ENCODE measurements around the gene TPM1. TPM values are rescaled to one million over a fixed set of nuclear protein-coding genes. Genes with fewer than 3 reads are reported as not detected.

Gene TPM1
- total RNA-seq, 1 experiment from 2014 or later, result 678 TPM

GRCh38 chr15:63075015-63075983, 32.8 kb downstream of the TPM1 start:
- DNase-seq (ENCODE audit: low spot score), result no peak

GRCh38 chr15:63075984-63076713, 33.6 kb downstream of the TPM1 start:
- DNase-seq (ENCODE audit: low spot score), result no peak

- DNase-seq (ENCODE audit: low spot score), result no peak
Measured at GRCh38 chr15:63076714-63077046, 34.1 kb downstream of the TPM1 start.

GRCh38 chr15:63077952-63078351, 35.4 kb downstream of the TPM1 start:
- no peak for DNase-seq (ENCODE audit: low spot score)

GRCh38 chr15:63079947-63080626, 37.5 kb downstream of the TPM1 start:
- peak; percentile 62 for DNase-seq (ENCODE audit: low spot score)

GRCh38 chr15:63080634-63081250, 38.2 kb downstream of the TPM1 start:
- DNase-seq (ENCODE audit: low spot score), result no peak

- DNase-seq (ENCODE audit: low spot score), result no peak
Measured at GRCh38 chr15:63082366-63082765, 39.8 kb downstream of the TPM1 start.

- no peak for DNase-seq (ENCODE audit: low spot score)
Measured at GRCh38 chr15:63083044-63083443, 40.5 kb downstream of the TPM1 start.

- DNase-seq (ENCODE audit: low spot score), result no peak
Measured at GRCh38 chr15:63083541-63083940, 41.0 kb downstream of the TPM1 start.

- no peak for DNase-seq (ENCODE audit: low spot score)
Measured at GRCh38 chr15:63084806-63085205, 42.3 kb downstream of the TPM1 start.

- DNase-seq (ENCODE audit: low spot score), result no peak
Measured at GRCh38 chr15:63085289-63085688, 42.7 kb downstream of the TPM1 start.

- peak; percentile 57 for DNase-seq (ENCODE audit: low spot score)
Measured at GRCh38 chr15:63086271-63086670, 43.7 kb downstream of the TPM1 start.

- no peak for DNase-seq (ENCODE audit: low spot score)
Measured at GRCh38 chr15:63086947-63087346, 44.4 kb downstream of the TPM1 start.

- DNase-seq (ENCODE audit: low spot score), result no peak
Measured at GRCh38 chr15:63088533-63089245, 46.1 kb downstream of the TPM1 start.

- peak; percentile 93 for DNase-seq (ENCODE audit: low spot score)
Measured at GRCh38 chr15:63089260-63090043, 46.9 kb downstream of the TPM1 start.

- DNase-seq (ENCODE audit: low spot score), result no peak
Measured at GRCh38 chr15:63090472-63090871, 47.9 kb downstream of the TPM1 start.

GRCh38 chr15:63090887-63091286, 48.3 kb downstream of the TPM1 start:
- no peak for DNase-seq (ENCODE audit: low spot score)

GRCh38 chr15:63091679-63092446, 49.3 kb downstream of the TPM1 start:
- DNase-seq (ENCODE audit: low spot score), result no peak

GRCh38 chr15:63093486-63094205, 51.1 kb downstream of the TPM1 start:
- peak; percentile 81 for DNase-seq (ENCODE audit: low spot score)

All from A172 (cell line).